Activated CD4-positive, alpha-beta T cell treated with anti-CD3 and anti-CD28 coated beads, Interleukin-2, Interleukin-4, amounts not matched to agents 100 ng/mL and 50 ng/mL, durations not matched to agents 16 hours and 8 hours (primary cell): ENCODE data around the gene GALNT10.

Source experiments
- DNase-seq: peaks from one replicate; pipeline ENCODE4 v3.0.0-alpha.2; 2020; ENCODE audit warnings: low spot score

Gene GALNT10

GRCh38 chr5:154295551-154295950 is 105.0 kb downstream of the GALNT10 start:
- no peak for DNase-seq

GRCh38 chr5:154296525-154297159 is 106.1 kb downstream of the GALNT10 start:
- no peak for DNase-seq

GRCh38 chr5:154298065-154298464 is 107.5 kb downstream of the GALNT10 start:
- DNase-seq, result no peak

- DNase-seq, result no peak
Measured at GRCh38 chr5:154300207-154300883, 109.8 kb downstream of the GALNT10 start.

GRCh38 chr5:154301726-154302125 is 111.2 kb downstream of the GALNT10 start:
- no peak for DNase-seq

- no peak for DNase-seq
Measured at GRCh38 chr5:154302161-154302560, 111.6 kb downstream of the GALNT10 start.

GRCh38 chr5:154303133-154303532 is 112.6 kb downstream of the GALNT10 start:
- DNase-seq, result no peak

- DNase-seq, result no peak
Measured at GRCh38 chr5:154308443-154309370, 118.2 kb downstream of the GALNT10 start.

GRCh38 chr5:154309371-154309745 is 118.8 kb downstream of the GALNT10 start:
- DNase-seq, result no peak

- DNase-seq, result peak; percentile 18
Measured at GRCh38 chr5:154309805-154310204, 119.3 kb downstream of the GALNT10 start.

GRCh38 chr5:154311362-154311761 is 120.8 kb downstream of the GALNT10 start:
- DNase-seq, result peak; percentile 44

GRCh38 chr5:154312000-154312399 is 121.5 kb downstream of the GALNT10 start:
- no peak for DNase-seq

- no peak for DNase-seq
Measured at GRCh38 chr5:154312576-154312975, 122.0 kb downstream of the GALNT10 start.

GRCh38 chr5:154313360-154314017 is 123.0 kb downstream of the GALNT10 start:
- no peak for DNase-seq

- DNase-seq, result no peak
Measured at GRCh38 chr5:154315196-154315595, 124.7 kb downstream of the GALNT10 start.

GRCh38 chr5:154315756-154316155 is 125.2 kb downstream of the GALNT10 start:
- no peak for DNase-seq

GRCh38 chr5:154316223-154316935 is 125.8 kb downstream of the GALNT10 start:
- no peak for DNase-seq

- no peak for DNase-seq
Measured at GRCh38 chr5:154317916-154318315, 127.4 kb downstream of the GALNT10 start.

GRCh38 chr5:154318691-154319090 is 128.2 kb downstream of the GALNT10 start:
- no peak for DNase-seq

GRCh38 chr5:154319736-154320135 is 129.2 kb downstream of the GALNT10 start:
- DNase-seq, result no peak

GRCh38 chr5:154320224-154321089 is 129.9 kb downstream of the GALNT10 start:
- DNase-seq, result no peak
